HG03571 (cell line): ENCODE data around the gene PHKG2.

Experiments used
- ATAC-seq: cut with Tn5 transposase; IDR thresholded peaks from one replicate; pipeline ENCODE4 v1.9.1; 2021; ENCODE audit not compliant: unreplicated experiment

PHKG2 gene

GRCh38 chr16:30755955-30756780 is 7.9 kb downstream of the PHKG2 start:
- no peak for ATAC-seq

GRCh38 chr16:30756781-30757100 is 8.5 kb downstream of the PHKG2 start:
- no peak for ATAC-seq

GRCh38 chr16:30757316-30757715 is 9.1 kb downstream of the PHKG2 start:
- no peak for ATAC-seq

GRCh38 chr16:30758988-30759491 is 10.8 kb downstream of the PHKG2 start:
- ATAC-seq = no peak

GRCh38 chr16:30760001-30760559 is 11.9 kb downstream of the PHKG2 start:
- no peak for ATAC-seq

- ATAC-seq = peak; percentile 14
Measured at GRCh38 chr16:30760577-30761426, 12.6 kb downstream of the PHKG2 start.

GRCh38 chr16:30761427-30761927 is 13.3 kb downstream of the PHKG2 start:
- peak; percentile 28 for ATAC-seq

GRCh38 chr16:30761928-30762902 is 14.0 kb downstream of the PHKG2 start, which contains the start of the genes CFAP119 and RNF40:
CFAP119 (minus strand) TSS chr16:30762062; CDS start chr16:30761748, 314 bp downstream.
RNF40 (plus strand) TSS chr16:30762322; CDS start chr16:30762546, 224 bp downstream.
- ATAC-seq = peak; percentile 80

GRCh38 chr16:30762991-30763725 is 14.9 kb downstream of the PHKG2 start:
- no peak for ATAC-seq

GRCh38 chr16:30764086-30764485 is 15.9 kb downstream of the PHKG2 start:
- ATAC-seq = no peak

GRCh38 chr16:30764816-30765465 is 16.7 kb downstream of the PHKG2 start:
- no peak for ATAC-seq

- no peak for ATAC-seq
Measured at GRCh38 chr16:30766206-30766932, 18.1 kb downstream of the PHKG2 start.

- ATAC-seq = no peak
Measured at GRCh38 chr16:30766933-30767284, 18.7 kb downstream of the PHKG2 start.

GRCh38 chr16:30767767-30768465 is 19.7 kb downstream of the PHKG2 start:
- ATAC-seq = no peak

- ATAC-seq = no peak
Measured at GRCh38 chr16:30768583-30769181, 20.5 kb downstream of the PHKG2 start.

GRCh38 chr16:30769379-30770089 is 21.3 kb downstream of the PHKG2 start:
- ATAC-seq = no peak

- ATAC-seq = no peak
Measured at GRCh38 chr16:30771726-30772125, 23.5 kb downstream of the PHKG2 start.
